Kidney epithelial cell (primary cell): ENCODE data around the gene HMOX2. TPM values are rescaled to one million over a fixed set of nuclear protein-coding genes. Genes with fewer than 3 reads are reported as not detected.

ENCODE experiments used
- DNase-seq: peaks from one replicate; pipeline ENCODE4 v3.0.0-alpha.2; 2010; ENCODE audit warnings: low read depth
- H3K27me3 ChIP-seq: 2 replicates; pipeline ENCODE4 v1.6.0; 2011; ENCODE audit warnings: low read length; ENCODE audit not compliant: control insufficient read depth, insufficient read depth
- H3K36me3 ChIP-seq: 2 replicates; pipeline ENCODE4 v1.5.1; 2011; ENCODE audit warnings: low read length; ENCODE audit not compliant: control insufficient read depth, insufficient read depth
- H3K4me3 ChIP-seq: 2 replicates; pipeline ENCODE4 v1.5.1; 2011; ENCODE audit warnings: low read depth, mild to moderate bottlenecking, control low read depth, low read length
- total RNA-seq: library from RNA; depleted of rRNA; stranded (reverse); fragments of >200 nt; gene quantifications from 2 replicates; pipeline ENCODE4 v1.2.3, GENCODE V29; 2015
- TF ChIP-seq, protein P1 (sequence below): IDR thresholded peaks from 2 replicates; pipeline ENCODE4 v1.5.1; 2011; ENCODE audit warnings: mild to moderate bottlenecking, moderate library complexity, low read length, control low read depth, inconsistent platforms; ENCODE audit not compliant: insufficient read depth, poor library complexity, severe bottlenecking

HMOX2 gene
- total RNA-seq, 1 donor from 2014 or later, result 64.4 TPM

DNA sequence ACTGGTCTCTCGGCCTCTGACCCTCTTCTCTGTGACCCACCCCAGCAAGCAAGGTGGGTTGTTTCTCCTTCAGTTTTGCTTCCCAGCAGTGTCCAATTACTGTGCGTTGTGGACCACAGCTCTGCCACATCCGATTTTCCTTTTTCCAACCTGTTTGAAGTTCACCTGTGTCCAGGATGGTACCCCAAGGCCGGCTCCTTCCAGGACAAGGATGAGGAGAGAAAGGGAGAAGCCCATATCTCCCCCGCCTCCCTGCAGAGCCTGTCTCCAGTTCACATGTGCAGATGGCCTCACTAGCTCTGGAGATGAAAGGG, 15.3 kb upstream of the HMOX2 start:
- Histone ChIP-seq H3K36me3 (peaks cover 1% of the 10 kb centered on the region), H3K27me3 (no peaks in the 10 kb centered on the region), H3K4me3 (no peak overlapping the region)
- DNase-seq, result no peak
- TF ChIP-seq, protein P1, sequence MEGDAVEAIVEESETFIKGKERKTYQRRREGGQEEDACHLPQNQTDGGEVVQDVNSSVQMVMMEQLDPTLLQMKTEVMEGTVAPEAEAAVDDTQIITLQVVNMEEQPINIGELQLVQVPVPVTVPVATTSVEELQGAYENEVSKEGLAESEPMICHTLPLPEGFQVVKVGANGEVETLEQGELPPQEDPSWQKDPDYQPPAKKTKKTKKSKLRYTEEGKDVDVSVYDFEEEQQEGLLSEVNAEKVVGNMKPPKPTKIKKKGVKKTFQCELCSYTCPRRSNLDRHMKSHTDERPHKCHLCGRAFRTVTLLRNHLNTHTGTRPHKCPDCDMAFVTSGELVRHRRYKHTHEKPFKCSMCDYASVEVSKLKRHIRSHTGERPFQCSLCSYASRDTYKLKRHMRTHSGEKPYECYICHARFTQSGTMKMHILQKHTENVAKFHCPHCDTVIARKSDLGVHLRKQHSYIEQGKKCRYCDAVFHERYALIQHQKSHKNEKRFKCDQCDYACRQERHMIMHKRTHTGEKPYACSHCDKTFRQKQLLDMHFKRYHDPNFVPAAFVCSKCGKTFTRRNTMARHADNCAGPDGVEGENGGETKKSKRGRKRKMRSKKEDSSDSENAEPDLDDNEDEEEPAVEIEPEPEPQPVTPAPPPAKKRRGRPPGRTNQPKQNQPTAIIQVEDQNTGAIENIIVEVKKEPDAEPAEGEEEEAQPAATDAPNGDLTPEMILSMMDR, result no peak

DNA sequence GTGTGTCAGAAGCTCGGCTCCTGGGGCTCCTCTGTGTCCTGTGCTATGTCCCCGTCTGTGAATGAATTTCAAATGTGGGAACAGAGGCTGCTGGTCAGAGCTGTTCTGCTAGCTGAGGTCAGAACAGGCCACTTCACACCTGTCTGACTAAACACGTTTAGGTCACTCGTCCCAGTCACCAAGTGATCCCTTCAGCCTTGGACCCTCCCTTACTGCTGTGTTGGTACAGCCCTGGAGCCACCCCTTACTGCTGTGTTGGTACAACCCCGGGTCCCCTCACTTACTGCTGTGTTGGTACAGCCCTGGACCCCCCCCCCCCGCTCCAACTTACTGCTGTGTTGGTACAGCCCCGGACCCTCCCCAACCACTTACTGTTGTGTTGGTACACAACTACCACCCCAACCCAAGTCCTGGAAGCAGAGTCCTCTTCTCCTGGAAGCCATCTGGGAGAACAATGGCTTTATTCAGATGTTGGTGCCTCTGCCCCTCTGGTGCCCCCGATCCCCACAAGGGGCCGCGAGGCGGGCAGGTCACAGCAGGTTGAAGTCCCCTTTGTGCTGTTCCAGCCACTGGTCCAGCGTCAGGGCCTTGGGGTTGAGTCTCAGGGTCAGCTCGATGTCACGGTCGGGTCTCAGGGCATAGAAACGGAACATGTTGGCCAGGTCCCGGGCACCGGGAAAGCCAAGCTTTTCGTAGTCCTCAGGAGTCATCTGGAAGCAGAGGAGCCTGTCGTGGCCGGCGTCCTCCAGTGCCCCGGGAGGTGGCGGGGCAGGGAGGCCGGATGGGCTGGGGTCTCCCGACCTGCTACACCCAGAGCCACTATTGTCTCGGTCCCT, 14.7 kb upstream of the HMOX2 start:
- H3K36me3 ChIP-seq, result peaks cover 1% of the 10 kb centered on the region
- no peak for DNase-seq
- no peaks in the 10 kb centered on the region for H3K27me3 ChIP-seq
- no peak overlapping the region for H3K4me3 ChIP-seq
- TF ChIP-seq, protein P1, result no peak

DNA sequence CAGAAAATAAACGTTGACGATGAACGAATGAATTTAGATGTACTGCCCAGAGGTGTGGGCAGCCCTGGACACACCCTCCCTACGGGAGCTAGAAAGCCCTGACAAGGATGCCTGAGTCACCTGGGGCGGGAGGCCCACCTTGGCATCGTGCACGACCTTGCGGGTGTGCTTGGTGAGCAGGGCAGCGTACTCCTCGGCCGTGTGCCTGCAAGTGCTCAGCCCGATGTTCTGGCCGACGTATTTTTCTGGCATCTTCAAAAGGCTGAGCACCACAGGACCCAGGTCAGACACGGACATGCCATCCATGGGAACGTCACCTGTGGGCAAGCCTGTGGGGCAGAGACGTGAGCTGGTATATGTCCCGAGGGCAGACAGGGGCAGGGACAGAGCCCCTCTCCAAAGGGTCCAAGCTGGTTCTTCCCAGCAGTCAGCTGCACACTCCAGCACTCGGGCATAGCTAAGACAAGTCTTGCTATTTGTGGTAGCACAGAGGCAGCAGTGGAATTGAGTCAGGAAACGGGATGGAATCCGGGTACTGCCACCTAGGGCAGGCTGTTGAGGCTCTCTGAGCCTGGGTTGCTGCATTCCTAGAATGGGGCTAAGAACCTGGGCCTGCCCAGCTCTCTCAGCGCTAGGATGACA, 12.6 kb upstream of the HMOX2 start:
- Histone ChIP-seq H3K27me3 (no peaks in the 10 kb centered on the region), H3K36me3 (peaks cover 2% of the 10 kb centered on the region), H3K4me3 (no peak overlapping the region)
- DNase-seq, result no peak
- TF ChIP-seq, protein P1, result no peak

DNA sequence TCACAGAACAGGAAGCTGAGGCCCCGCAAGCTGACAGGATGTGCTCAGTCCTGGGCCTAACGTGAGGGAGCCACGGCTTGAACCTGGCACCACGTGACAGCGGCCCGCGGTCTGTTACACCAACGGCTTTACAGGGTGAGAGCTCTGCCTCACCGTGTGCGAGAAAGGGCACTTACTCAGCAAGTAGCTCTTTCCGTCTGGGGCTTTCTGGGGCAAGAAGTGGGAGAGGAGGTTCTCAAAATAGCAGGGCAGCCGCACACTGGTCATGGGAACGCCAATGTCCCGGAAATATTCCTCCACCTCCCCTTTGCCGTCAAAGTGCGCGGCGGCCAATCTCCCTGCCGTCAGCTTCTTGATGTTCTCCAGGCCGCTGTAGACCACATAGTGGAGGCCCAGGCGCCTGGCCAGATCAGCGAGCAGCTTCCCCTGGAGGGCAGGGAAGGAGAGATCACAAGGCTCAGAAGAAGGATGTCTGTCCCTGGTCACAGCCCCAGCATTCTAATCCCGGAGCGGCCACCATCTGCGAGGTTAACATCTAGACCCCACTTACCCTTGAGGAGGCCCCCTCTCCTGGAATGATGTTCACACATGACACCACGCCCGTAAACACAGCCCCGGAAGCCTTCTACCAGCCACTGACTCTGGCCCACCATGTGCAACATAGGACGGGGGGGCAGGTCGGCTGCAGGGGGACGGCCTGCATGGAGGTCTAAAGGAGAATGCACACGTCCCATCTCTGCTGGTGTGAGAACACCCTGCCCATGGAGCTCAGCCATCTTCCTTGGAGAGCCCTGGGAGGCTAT, 10.0 kb upstream of the HMOX2 start:
- TF ChIP-seq, protein P1, result no peak
- no peak overlapping the region for H3K4me3 ChIP-seq
- no peaks in the 10 kb centered on the region for H3K27me3 ChIP-seq
- no peak for DNase-seq
- peaks cover 2% of the 10 kb centered on the region for H3K36me3 ChIP-seq

DNA sequence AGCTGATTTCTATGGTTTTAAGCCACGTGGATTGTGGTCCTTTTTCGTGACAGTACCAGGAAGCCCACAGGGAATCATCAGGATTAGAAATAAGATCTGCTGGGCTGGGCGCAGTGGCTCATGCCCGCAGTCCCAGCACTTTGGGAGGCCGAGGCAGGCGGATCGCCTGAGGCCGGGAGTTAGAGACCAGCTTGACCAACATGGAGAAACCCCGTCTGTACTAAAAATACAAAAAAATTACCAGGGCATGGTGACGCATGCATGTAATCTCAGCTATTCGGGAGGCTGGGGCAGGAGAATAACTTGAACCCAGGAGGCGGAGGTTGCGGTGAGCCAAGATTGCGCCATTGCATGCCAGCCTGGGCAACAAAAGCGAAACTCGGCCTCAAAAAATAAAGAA, 8.3 kb upstream of the HMOX2 start:
- Histone ChIP-seq H3K4me3 (no peak overlapping the region), H3K27me3 (no peaks in the 10 kb centered on the region), H3K36me3 (peaks cover 2% of the 10 kb centered on the region)
- DNase-seq, result no peak
- TF ChIP-seq, protein P1, result no peak
